Measurements from ENCODE around the gene ZNF415.
A peak's percentile ranks its signal among the peaks of the same experiment; 100 is the strongest.
"Not testable (repeated sequence)": the region's sequence is repeated elsewhere in the genome, so short reads cannot be mapped to it uniquely, and the experiment has no call there.

ZNF415 gene

DNA sequence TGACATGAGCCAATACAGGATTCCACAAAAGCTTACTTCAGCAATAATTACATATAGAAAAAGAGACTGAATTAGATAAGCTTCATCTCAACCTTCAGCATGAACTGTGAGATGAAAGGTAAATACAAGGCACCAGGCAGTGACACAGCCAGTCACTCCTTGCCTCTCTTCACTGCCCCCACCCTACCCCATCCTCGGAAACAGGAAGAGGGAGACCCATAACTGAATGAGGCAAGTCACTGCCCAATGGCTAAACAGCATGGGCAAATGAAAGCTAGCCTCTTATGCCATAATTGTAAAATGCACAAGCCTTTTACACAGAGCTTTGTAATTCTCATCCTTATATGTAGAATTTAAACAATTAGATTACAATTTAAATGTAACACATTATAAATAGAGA lies 31.2 kb downstream of the ZNF415 start:
- H4K20me1 ChIP-seq (ENCODE audit: low read depth, low read length) = no peaks in the 10 kb centered on the region
- H3K27ac ChIP-seq (ENCODE audit: low read depth, low read length) = no peak overlapping the region
- no peak for TF ChIP-seq EZH2phosphoT487 (conservative IDR thresholded peaks at IDR 0.05; ENCODE audit: low read length)
- TF ChIP-seq, protein P1, sequence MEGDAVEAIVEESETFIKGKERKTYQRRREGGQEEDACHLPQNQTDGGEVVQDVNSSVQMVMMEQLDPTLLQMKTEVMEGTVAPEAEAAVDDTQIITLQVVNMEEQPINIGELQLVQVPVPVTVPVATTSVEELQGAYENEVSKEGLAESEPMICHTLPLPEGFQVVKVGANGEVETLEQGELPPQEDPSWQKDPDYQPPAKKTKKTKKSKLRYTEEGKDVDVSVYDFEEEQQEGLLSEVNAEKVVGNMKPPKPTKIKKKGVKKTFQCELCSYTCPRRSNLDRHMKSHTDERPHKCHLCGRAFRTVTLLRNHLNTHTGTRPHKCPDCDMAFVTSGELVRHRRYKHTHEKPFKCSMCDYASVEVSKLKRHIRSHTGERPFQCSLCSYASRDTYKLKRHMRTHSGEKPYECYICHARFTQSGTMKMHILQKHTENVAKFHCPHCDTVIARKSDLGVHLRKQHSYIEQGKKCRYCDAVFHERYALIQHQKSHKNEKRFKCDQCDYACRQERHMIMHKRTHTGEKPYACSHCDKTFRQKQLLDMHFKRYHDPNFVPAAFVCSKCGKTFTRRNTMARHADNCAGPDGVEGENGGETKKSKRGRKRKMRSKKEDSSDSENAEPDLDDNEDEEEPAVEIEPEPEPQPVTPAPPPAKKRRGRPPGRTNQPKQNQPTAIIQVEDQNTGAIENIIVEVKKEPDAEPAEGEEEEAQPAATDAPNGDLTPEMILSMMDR (IDR thresholded peaks at IDR 0.05; ENCODE audit: insufficient read depth, low read length, poor library complexity, severe bottlenecking) = no peak
- no peaks in the 10 kb centered on the region for H3K36me3 ChIP-seq (ENCODE audit: low read length)
- H3K27me3 ChIP-seq (ENCODE audit: low read length) = no peaks in the 10 kb centered on the region
- no peak overlapping the region for H2AFZ ChIP-seq (ENCODE audit: low read depth, low read length, severe bottlenecking)
- peaks cover 44% of the 10 kb centered on the region for H3K79me2 ChIP-seq (ENCODE audit: insufficient read depth, low read length)
- H3K4me3 ChIP-seq (ENCODE audit: insufficient read depth, low read length, poor library complexity, severe bottlenecking) = peak overlapping the region; percentile 83
- H3K9me2 ChIP-seq (replicated peaks; ENCODE audit: insufficient read depth, low read length) = no peaks in the 10 kb centered on the region
- H3F3A ChIP-seq (ENCODE audit: insufficient read depth) = peaks cover 3% of the 10 kb centered on the region; the same call in 1 of the 2 replicates
- H3K4me2 ChIP-seq (ENCODE audit: low read depth, low read length, poor library complexity, severe bottlenecking) = peak overlapping the region; percentile 92
- H3K9me3 ChIP-seq (ENCODE audit: insufficient read depth, low read length) = no peaks in the 10 kb centered on the region
- peak overlapping the region; percentile 92; the same call in 1 of the 2 replicates for H3K9ac ChIP-seq (ENCODE audit: low read length)

DNA sequence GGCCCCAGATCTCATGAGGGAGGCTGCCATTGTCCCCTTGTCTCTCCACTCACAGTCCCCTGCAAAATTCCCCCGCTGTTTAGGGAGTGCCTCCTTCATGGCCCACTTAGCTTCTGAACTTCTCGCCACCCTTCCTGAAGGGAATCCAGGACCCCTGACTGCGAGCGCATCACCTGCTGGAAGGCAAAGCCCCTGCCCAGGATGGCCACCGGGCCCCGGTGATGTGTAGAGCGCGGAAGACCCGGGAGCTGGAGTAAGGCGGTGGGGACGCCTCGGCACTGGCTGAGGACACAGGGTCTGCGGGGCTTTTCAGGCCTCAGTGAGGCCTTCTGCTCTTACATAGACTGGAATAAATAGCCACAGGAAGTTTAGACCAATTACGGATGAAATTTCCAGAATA lies 34.1 kb downstream of the ZNF415 start:
- H4K20me1 ChIP-seq (ENCODE audit: low read depth, low read length); H3K9me3 ChIP-seq (ENCODE audit: insufficient read depth, low read length); H3K9me2 ChIP-seq (replicated peaks; ENCODE audit: insufficient read depth, low read length): not testable (repeated sequence)

DNA sequence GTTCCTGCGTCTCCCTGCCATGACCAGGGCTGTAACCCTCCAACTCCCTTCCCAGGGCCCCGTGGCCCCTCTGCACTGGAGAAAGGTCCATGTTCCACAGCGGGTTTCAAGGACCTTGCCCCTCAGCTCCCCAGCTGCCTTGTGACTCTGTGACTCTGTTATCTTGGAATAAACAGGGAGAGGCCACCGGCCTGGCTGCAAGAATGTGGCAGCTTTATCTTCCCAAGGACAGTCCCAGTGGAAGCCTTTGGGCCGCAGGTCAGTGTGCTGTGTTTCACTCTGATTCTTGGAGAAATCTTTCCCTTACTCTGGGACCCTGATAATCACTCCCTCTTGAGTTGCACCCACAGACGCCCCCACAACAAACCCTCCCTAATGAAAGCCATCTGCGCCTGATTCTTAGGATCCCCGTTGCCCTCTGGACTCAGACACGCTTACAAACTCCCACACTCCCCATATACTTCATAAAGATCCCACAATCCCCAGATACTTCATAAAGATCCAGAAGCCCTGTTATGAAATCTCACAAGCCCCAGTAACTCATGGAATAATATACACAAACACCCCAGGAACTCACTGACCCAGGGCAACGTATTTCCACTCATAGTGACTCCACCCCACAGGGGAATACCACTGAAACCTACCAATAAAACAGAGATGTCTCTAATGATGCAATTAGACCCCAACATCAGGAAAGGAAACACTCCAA lies 35.6 kb downstream of the ZNF415 start:
- peaks cover 49% of the 10 kb centered on the region for H3K79me2 ChIP-seq (ENCODE audit: insufficient read depth, low read length)
- H3K9ac ChIP-seq (ENCODE audit: low read length); H3K4me2 ChIP-seq (ENCODE audit: low read depth, low read length, poor library complexity, severe bottlenecking); H3K27ac ChIP-seq (ENCODE audit: low read depth, low read length); H2AFZ ChIP-seq (ENCODE audit: low read depth, low read length, severe bottlenecking); H3K4me3 ChIP-seq (ENCODE audit: insufficient read depth, low read length, poor library complexity, severe bottlenecking); H3F3A ChIP-seq (ENCODE audit: insufficient read depth); H3K27me3 ChIP-seq (ENCODE audit: low read length); H4K20me1 ChIP-seq (ENCODE audit: low read depth, low read length); H3K9me3 ChIP-seq (ENCODE audit: insufficient read depth, low read length); H3K36me3 ChIP-seq (ENCODE audit: low read length); H3K9me2 ChIP-seq (replicated peaks; ENCODE audit: insufficient read depth, low read length): not testable (repeated sequence)

More for the DNA sequence above, 34.1 kb downstream of the ZNF415 start:
- H3K27ac ChIP-seq (ENCODE audit: low read depth, low read length); H3K4me3 ChIP-seq (ENCODE audit: insufficient read depth, low read length, poor library complexity, severe bottlenecking); H3K36me3 ChIP-seq (ENCODE audit: low read length); H2AFZ ChIP-seq (ENCODE audit: low read depth, low read length, severe bottlenecking); H3K27me3 ChIP-seq (ENCODE audit: low read length); H3K9ac ChIP-seq (ENCODE audit: low read length); H3K4me2 ChIP-seq (ENCODE audit: low read depth, low read length, poor library complexity, severe bottlenecking); H3F3A ChIP-seq (ENCODE audit: insufficient read depth): not testable (repeated sequence)
- H3K79me2 ChIP-seq (ENCODE audit: insufficient read depth, low read length) = peaks cover 58% of the 10 kb centered on the region

DNA sequence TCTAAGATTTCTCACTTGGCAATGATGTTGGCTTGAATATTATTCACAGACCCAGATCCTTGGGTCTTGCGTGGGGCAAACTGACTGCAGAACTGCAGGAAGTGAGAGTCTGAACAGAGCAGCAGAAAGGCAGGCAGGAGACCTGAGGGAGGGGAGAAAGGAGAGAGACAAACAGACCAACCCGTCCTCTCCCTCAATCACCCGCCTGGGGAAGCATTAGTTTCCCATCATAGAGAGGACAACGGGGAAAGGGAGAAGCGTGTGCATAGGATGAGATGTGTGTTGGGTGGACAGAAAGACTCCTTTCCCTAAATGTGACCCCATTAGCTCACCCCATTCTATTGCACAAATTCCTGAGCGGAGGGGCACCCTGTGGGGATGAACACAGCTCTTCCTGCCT lies 36.1 kb downstream of the ZNF415 start:
- not testable (repeated sequence) for H3K27me3 ChIP-seq (ENCODE audit: low read length); H4K20me1 ChIP-seq (ENCODE audit: low read depth, low read length); H3K9ac ChIP-seq (ENCODE audit: low read length); H3K9me3 ChIP-seq (ENCODE audit: insufficient read depth, low read length); H2AFZ ChIP-seq (ENCODE audit: low read depth, low read length, severe bottlenecking); H3F3A ChIP-seq (ENCODE audit: insufficient read depth); H3K4me2 ChIP-seq (ENCODE audit: low read depth, low read length, poor library complexity, severe bottlenecking); H3K36me3 ChIP-seq (ENCODE audit: low read length); H3K4me3 ChIP-seq (ENCODE audit: insufficient read depth, low read length, poor library complexity, severe bottlenecking); H3K9me2 ChIP-seq (replicated peaks; ENCODE audit: insufficient read depth, low read length); H3K27ac ChIP-seq (ENCODE audit: low read depth, low read length)
- peaks cover 43% of the 10 kb centered on the region for H3K79me2 ChIP-seq (ENCODE audit: insufficient read depth, low read length)

Data from SU-DHL-6 (cell line).